HEK293 (cell line): ENCODE results near the gene SLC7A6.

Experiments
- AEBP2 ChIP-seq: fragments of 450-650 bp; formaldehyde crosslinking; IDR thresholded peaks from 2 replicates; pipeline ENCODE4 v1.5.1; 2016; ENCODE audit warnings: missing biosample characterization, missing genetic modification characterization, borderline replicate concordance
- EGR2 ChIP-seq: fragments of 450-650 bp; formaldehyde crosslinking; IDR thresholded peaks from 2 replicates; pipeline ENCODE4 v1.5.1; 2016; ENCODE audit warnings: low read depth, missing biosample characterization, missing genetic modification characterization
- FEZF1 ChIP-seq: fragments of 450-650 bp; formaldehyde crosslinking; IDR thresholded peaks from 2 replicates; pipeline ENCODE4 v1.5.1; 2016; ENCODE audit warnings: missing biosample characterization, missing genetic modification characterization
- KLF16 ChIP-seq: fragments of 450-650 bp; formaldehyde crosslinking; IDR thresholded peaks from 2 replicates; pipeline ENCODE4 v1.5.1; 2017; ENCODE audit warnings: missing biosample characterization, missing genetic modification characterization
- KLF8 ChIP-seq: fragments of 450-650 bp; formaldehyde crosslinking; IDR thresholded peaks from 2 replicates; pipeline ENCODE4 v1.5.1; 2016; ENCODE audit warnings: missing biosample characterization, missing genetic modification characterization
- PRDM1 ChIP-seq: fragments of 450-650 bp; formaldehyde crosslinking; IDR thresholded peaks from 2 replicates; pipeline ENCODE4; 2016; ENCODE audit warnings: missing biosample characterization, missing genetic modification characterization
- SP3 ChIP-seq: fragments of 450-650 bp; formaldehyde crosslinking; IDR thresholded peaks from 2 replicates; pipeline ENCODE4 v1.5.1; 2016; ENCODE audit warnings: missing biosample characterization, missing genetic modification characterization
- ZBTB1 ChIP-seq: fragments of 450-650 bp; formaldehyde crosslinking; IDR thresholded peaks from 2 replicates; pipeline ENCODE4 v1.5.1; 2016; ENCODE audit warnings: missing biosample characterization, missing genetic modification characterization
- ZBTB17 ChIP-seq: fragments of 450-650 bp; formaldehyde crosslinking; IDR thresholded peaks from 2 replicates; pipeline ENCODE4 v1.5.1; 2016; ENCODE audit warnings: missing biosample characterization, missing genetic modification characterization
- ZFP41 ChIP-seq: fragments of 450-650 bp; formaldehyde crosslinking; IDR thresholded peaks from 2 replicates; pipeline ENCODE4 v1.5.1; 2016; ENCODE audit warnings: missing biosample characterization, missing genetic modification characterization, borderline replicate concordance
- ZIC2 ChIP-seq: fragments of 450-650 bp; formaldehyde crosslinking; IDR thresholded peaks from 2 replicates; pipeline ENCODE4 v1.5.1; 2016; ENCODE audit warnings: missing biosample characterization, missing genetic modification characterization
- ZNF133 ChIP-seq: fragments of 450-650 bp; formaldehyde crosslinking; IDR thresholded peaks from 2 replicates; pipeline ENCODE4 v1.5.1; 2016; ENCODE audit warnings: missing biosample characterization, missing genetic modification characterization
- ZNF16 ChIP-seq: fragments of 450-650 bp; formaldehyde crosslinking; IDR thresholded peaks from 2 replicates; pipeline ENCODE4 v1.5.1; 2016; ENCODE audit warnings: low read depth, missing biosample characterization, missing genetic modification characterization
- ZNF175 ChIP-seq: fragments of 450-650 bp; formaldehyde crosslinking; IDR thresholded peaks from 2 replicates; pipeline ENCODE4 v1.5.1; 2016; ENCODE audit warnings: missing biosample characterization, missing genetic modification characterization
- ZNF221 ChIP-seq: fragments of 450-650 bp; formaldehyde crosslinking; IDR thresholded peaks from 2 replicates; pipeline ENCODE4 v1.5.1; 2017; ENCODE audit warnings: missing biosample characterization, missing genetic modification characterization, borderline replicate concordance
- ZNF311 ChIP-seq: fragments of 450-650 bp; formaldehyde crosslinking; IDR thresholded peaks from 2 replicates; pipeline ENCODE4 v1.5.1; 2017; ENCODE audit warnings: missing biosample characterization, missing genetic modification characterization, borderline replicate concordance
- ZNF354C ChIP-seq: fragments of 450-650 bp; formaldehyde crosslinking; IDR thresholded peaks from 2 replicates; pipeline ENCODE4 v1.5.1; 2016; ENCODE audit warnings: missing biosample characterization, missing genetic modification characterization, low read depth, borderline replicate concordance
- ZNF366 ChIP-seq: fragments of 450-650 bp; formaldehyde crosslinking; conservative IDR thresholded peaks from 2 replicates; pipeline ENCODE4 v1.5.1; 2016; ENCODE audit warnings: missing biosample characterization, missing genetic modification characterization
- ZNF433 ChIP-seq: fragments of 450-650 bp; formaldehyde crosslinking; IDR thresholded peaks from 2 replicates; pipeline ENCODE4 v1.5.1; 2016; ENCODE audit warnings: missing biosample characterization, missing genetic modification characterization, low read depth
- ZNF501 ChIP-seq: fragments of 450-650 bp; formaldehyde crosslinking; IDR thresholded peaks from 2 replicates; pipeline ENCODE4 v1.5.1; 2016; ENCODE audit warnings: missing biosample characterization, missing genetic modification characterization
- ZNF548 ChIP-seq: fragments of 450-650 bp; formaldehyde crosslinking; IDR thresholded peaks from 2 replicates; pipeline ENCODE4 v1.5.1; 2016; ENCODE audit warnings: missing biosample characterization, missing genetic modification characterization
- ZNF639 ChIP-seq: fragments of 450-650 bp; formaldehyde crosslinking; IDR thresholded peaks from 2 replicates; pipeline ENCODE4 v1.5.1; 2016; ENCODE audit warnings: missing biosample characterization, missing genetic modification characterization
- ZNF658 ChIP-seq: fragments of 450-650 bp; formaldehyde crosslinking; IDR thresholded peaks from 2 replicates; pipeline ENCODE4; 2016; ENCODE audit warnings: missing biosample characterization, missing genetic modification characterization
- ZNF660 ChIP-seq: fragments of 450-650 bp; IDR thresholded peaks from 2 replicates; pipeline ENCODE4 v1.5.1; 2018; ENCODE audit warnings: missing biosample characterization, mild to moderate bottlenecking, missing genetic modification characterization
- ZNF664 ChIP-seq: fragments of 450-650 bp; formaldehyde crosslinking; IDR thresholded peaks from 2 replicates; pipeline ENCODE4 v1.5.1; 2016; ENCODE audit warnings: missing biosample characterization, missing genetic modification characterization
- ZNF704 ChIP-seq: fragments of 450-650 bp; formaldehyde crosslinking; IDR thresholded peaks from 2 replicates; pipeline ENCODE4 v1.5.1; 2016; ENCODE audit warnings: missing biosample characterization, missing genetic modification characterization
- ZNF792 ChIP-seq: fragments of 450-650 bp; formaldehyde crosslinking; IDR thresholded peaks from 2 replicates; pipeline ENCODE4 v1.5.1; 2016; ENCODE audit warnings: missing biosample characterization, missing genetic modification characterization
- TF ChIP-seq, protein P1 (sequence below): fragments of 450-650 bp; formaldehyde crosslinking; IDR thresholded peaks from 2 replicates; pipeline ENCODE4 v1.5.1; 2016; ENCODE audit warnings: missing biosample characterization, missing genetic modification characterization
- TF ChIP-seq, protein P2 (sequence below): fragments of 450-650 bp; formaldehyde crosslinking; optimal IDR thresholded peaks from 2 replicates; pipeline ENCODE3; 2016; ENCODE audit warnings: missing biosample characterization, mild to moderate bottlenecking, missing genetic modification characterization
- TF ChIP-seq, protein P3 (sequence below): fragments of 450-650 bp; formaldehyde crosslinking; IDR thresholded peaks from 2 replicates; pipeline ENCODE4 v1.5.1; 2017; ENCODE audit warnings: missing biosample characterization, missing genetic modification characterization
- TF ChIP-seq, protein P4 (sequence below): fragments of 450-650 bp; formaldehyde crosslinking; IDR thresholded peaks from 2 replicates; pipeline ENCODE4 v1.5.1; 2016; ENCODE audit warnings: missing biosample characterization, missing genetic modification characterization

SLC7A6 gene

DNA sequence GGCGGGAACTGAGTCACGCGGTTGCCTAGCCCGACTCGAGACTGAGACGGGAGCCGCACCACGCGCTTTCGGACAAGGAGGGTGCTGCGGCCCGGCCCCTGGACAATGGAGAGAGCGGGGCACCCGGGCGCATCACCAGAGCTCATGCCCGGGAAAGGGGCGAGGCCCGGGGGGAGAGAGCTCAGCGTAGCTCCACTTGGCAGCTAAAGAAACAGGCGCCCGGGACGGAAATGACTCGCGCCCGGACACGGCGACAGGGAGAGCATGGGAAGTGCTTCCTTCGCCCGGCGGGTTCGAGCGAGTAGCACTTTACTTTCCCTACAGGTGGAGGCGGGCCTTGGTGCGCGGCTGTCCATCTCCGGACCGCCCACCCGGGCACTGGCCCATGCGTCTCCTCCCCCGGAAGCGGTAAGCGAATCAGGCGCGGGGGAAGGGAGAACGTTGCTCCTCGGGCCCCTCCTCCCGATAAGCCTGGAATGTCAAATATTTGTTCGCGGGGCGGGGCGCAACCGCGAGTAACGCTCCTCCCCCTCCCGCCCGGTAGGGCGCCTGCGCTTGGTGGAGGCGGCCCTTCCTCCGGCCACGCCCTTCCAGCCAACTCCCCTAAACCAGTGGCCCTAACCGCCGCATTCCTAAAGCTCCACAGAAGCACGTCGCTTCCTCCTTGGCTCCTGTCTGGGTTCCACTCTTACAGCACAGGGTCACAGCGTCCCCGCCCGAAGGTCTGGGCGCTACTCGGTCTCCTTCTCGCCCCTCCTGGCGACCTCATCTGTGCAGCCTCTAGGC lies 26.9 kb upstream of the SLC7A6 start (continued):
- TF ChIP-seq FEZF1 (tag by site-specific recombination): peak; percentile 4
- no peak for TF ChIP-seq ZBTB1 (tag by site-specific recombination)
- no peak for TF ChIP-seq ZNF433 (tag by site-specific recombination)
- peak; percentile 94 for TF ChIP-seq SP3 (tag by site-specific recombination)
- no peak for TF ChIP-seq ZNF16
- TF ChIP-seq ZNF548 (tag by site-specific recombination): no peak
- no peak for TF ChIP-seq ZNF354C (tag by site-specific recombination)
- peak; percentile 74 for TF ChIP-seq PRDM1
- no peak for TF ChIP-seq ZNF311 (tag by site-specific recombination)
- no peak for TF ChIP-seq ZNF133 (tag by site-specific recombination)
- peak; percentile 98 for TF ChIP-seq KLF8
- TF ChIP-seq ZNF221: no peak
- no peak for TF ChIP-seq ZNF658 (tag by site-specific recombination)
- no peak for TF ChIP-seq ZIC2 (tag by site-specific recombination)
- TF ChIP-seq, protein P1, sequence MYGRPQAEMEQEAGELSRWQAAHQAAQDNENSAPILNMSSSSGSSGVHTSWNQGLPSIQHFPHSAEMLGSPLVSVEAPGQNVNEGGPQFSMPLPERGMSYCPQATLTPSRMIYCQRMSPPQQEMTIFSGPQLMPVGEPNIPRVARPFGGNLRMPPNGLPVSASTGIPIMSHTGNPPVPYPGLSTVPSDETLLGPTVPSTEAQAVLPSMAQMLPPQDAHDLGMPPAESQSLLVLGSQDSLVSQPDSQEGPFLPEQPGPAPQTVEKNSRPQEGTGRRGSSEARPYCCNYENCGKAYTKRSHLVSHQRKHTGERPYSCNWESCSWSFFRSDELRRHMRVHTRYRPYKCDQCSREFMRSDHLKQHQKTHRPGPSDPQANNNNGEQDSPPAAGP (tag by site-specific recombination): peak; percentile 85
- TF ChIP-seq KLF16 (tag by site-specific recombination): peak; percentile 93
- TF ChIP-seq AEBP2: no peak
- no peak for TF ChIP-seq ZNF639
- no peak for TF ChIP-seq ZNF366 (tag by site-specific recombination)
- TF ChIP-seq EGR2 (tag by site-specific recombination): peak; percentile 88
- TF ChIP-seq ZNF664: no peak
- TF ChIP-seq, protein P2, sequence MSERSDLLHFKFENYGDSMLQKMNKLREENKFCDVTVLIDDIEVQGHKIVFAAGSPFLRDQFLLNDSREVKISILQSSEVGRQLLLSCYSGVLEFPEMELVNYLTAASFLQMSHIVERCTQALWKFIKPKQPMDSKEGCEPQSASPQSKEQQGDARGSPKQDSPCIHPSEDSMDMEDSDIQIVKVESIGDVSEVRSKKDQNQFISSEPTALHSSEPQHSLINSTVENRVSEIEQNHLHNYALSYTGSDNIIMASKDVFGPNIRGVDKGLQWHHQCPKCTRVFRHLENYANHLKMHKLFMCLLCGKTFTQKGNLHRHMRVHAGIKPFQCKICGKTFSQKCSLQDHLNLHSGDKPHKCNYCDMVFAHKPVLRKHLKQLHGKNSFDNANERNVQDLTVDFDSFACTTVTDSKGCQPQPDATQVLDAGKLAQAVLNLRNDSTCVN (tag by site-specific recombination): peak; percentile 86
- TF ChIP-seq ZNF704: no peak
- peak; percentile 38 for TF ChIP-seq ZBTB17 (tag by site-specific recombination)
- TF ChIP-seq, protein P3, sequence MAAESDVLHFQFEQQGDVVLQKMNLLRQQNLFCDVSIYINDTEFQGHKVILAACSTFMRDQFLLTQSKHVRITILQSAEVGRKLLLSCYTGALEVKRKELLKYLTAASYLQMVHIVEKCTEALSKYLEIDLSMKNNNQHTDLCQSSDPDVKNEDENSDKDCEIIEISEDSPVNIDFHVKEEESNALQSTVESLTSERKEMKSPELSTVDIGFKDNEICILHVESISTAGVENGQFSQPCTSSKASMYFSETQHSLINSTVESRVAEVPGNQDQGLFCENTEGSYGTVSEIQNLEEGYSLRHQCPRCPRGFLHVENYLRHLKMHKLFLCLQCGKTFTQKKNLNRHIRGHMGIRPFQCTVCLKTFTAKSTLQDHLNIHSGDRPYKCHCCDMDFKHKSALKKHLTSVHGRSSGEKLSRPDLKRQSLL (tag by site-specific recombination): no peak
- no peak for TF ChIP-seq ZNF792 (tag by site-specific recombination)
- 0 out of 2 replicates have a peak, but pooled peaks have one; percentile 47 for TF ChIP-seq ZNF660
- TF ChIP-seq, protein P4, sequence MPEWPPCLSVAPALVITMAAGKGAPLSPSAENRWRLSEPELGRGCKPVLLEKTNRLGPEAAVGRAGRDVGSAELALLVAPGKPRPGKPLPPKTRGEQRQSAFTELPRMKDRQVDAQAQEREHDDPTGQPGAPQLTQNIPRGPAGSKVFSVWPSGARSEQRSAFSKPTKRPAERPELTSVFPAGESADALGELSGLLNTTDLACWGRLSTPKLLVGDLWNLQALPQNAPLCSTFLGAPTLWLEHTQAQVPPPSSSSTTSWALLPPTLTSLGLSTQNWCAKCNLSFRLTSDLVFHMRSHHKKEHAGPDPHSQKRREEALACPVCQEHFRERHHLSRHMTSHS (tag by site-specific recombination): no peak
- TF ChIP-seq ZNF501 (tag by site-specific recombination): no peak
- TF ChIP-seq ZFP41 (tag by site-specific recombination): no peak
- no peak for TF ChIP-seq ZNF175 (tag by site-specific recombination)
